Activated CD4-positive, alpha-beta T cell treated with anti-CD3 and anti-CD28 coated beads, Interleukin-2, amount 50 U/mL, for 4 hours (primary cell): ENCODE results near the gene WWOX.
"Not testable (repeated sequence)": the region's sequence is repeated elsewhere in the genome, so short reads cannot be mapped to it uniquely, and the experiment has no call there.

Experiments used
- DNase-seq, 2 experiments: peaks; one replicate each; pipeline ENCODE4 v3.0.0-alpha.2; 2020

The WWOX gene

DNA sequence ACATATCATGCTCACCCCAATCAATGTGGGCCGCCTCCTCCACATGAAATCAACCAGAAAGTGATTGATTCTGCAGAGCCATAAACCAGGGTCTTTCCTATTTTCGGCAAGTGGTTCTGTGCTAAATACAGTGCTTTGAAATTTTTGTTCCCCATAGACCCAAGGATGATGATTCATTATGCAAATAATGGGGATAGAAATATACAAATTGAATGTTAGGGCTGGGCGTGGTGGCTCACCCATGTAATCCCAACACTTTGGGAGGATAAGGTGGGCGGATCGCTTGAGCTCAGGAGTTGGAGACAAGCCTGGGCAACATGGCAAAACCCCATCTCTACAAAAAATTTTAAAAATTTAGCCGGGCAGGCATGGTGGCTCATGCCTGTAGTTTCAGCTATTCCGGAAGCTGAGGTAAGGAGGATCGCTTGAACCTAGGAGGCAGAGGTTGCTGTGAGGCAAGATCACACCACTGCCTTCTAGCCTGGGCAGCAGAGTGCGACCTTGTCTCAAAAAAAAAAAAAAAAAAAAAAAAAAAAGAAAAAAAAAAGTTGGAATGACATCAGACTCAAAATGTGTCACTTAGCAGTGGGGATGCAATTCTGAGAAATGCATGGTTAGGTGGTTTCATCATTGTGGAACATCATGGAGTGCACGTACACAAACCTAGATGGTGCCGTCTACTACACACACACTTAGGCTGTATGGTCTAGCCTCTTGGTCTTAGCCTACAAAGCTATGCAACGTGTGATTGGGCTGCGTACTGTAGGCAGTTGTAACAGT, 919.4 kb downstream of the WWOX start:
- no peak for DNase-seq

DNA sequence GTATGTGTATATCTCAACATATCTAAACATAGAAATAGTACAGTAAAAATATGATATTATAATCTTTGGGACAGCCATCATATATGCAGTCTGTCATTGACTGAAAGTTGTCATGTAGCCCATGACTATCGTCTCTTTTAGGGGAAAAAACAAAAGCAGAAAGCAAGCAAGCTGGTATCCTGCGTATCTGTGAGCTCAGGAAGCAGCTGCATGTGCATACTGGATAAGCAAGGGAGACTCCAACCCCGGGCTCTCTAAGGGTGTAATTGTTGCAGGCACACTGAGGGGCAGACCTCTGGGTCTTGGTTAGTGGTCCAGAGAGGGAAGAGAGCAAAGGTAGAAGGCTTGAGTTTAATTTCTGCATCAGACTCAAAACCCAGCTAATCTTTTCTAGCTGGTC, 920.0 kb downstream of the WWOX start:
- no peak for DNase-seq

DNA sequence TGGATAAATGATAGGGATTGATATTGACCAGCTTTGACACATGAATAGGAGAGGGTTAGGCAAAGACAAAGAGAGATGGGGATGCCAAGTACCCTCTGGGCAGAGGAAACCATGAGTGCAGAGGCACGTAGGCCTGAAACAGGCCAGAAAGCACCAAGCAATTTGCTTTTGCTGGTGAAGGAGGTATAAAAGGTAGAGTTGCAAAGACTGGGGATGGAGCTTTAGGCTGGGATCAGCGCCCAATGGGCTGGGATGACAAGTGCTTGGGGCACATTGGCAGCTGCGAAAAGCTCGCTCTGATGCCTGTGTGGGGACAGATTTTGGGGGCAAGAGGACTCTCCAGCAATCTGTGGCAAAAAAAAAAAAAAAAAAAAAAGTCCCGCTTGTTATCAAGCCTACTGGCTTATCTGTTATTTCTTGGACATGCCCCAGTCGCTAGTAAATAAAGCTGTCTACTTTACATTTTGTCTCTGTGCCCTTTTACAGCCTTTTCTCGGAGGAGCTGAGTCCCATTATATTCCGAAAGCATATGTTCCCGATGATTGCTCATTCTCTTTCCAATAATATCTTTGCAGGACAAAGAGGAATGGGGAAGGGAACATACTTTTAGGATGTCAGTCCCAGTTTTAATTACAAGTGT, 922.7 kb downstream of the WWOX start:
- no peak for DNase-seq

DNA sequence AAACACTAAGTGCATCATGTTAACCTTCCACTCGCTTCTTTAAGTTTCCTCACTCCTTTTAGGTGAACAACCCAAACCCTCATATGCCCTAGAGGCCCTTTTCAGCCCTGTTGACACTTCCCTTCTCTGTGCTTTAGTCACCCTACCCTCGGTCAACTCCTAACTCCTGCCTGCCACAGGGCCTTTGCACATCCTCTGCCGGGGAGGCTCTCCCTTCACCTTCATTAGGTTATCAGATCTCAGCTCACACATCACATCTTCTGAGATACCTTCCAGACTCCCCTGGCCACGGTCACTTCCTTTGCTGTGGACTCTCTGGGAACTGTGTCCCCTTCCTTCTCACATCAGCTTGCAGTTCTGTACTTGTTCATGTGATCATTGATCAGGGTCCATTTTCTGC, 926.7 kb downstream of the WWOX start:
- no peak for DNase-seq

DNA sequence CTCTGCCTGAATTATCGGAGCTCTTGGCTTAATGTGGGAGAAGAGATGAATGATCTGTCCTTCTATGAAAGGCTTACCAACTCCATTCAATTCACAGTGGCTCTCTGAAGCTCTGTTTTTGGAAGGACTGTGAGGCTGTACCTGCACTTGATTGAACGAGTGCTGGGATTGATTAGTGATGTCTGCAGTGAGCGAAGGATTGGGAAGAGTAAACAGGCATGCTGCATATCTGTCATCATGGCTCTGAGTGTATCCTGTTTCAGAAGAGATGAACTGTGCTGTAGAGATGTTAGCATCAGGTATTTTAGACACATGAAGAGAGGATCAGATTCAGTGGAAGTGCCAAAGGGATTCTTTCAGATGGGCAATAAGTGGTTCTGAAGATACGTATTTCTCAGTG, 937.1 kb downstream of the WWOX start:
- no peak for DNase-seq

DNA sequence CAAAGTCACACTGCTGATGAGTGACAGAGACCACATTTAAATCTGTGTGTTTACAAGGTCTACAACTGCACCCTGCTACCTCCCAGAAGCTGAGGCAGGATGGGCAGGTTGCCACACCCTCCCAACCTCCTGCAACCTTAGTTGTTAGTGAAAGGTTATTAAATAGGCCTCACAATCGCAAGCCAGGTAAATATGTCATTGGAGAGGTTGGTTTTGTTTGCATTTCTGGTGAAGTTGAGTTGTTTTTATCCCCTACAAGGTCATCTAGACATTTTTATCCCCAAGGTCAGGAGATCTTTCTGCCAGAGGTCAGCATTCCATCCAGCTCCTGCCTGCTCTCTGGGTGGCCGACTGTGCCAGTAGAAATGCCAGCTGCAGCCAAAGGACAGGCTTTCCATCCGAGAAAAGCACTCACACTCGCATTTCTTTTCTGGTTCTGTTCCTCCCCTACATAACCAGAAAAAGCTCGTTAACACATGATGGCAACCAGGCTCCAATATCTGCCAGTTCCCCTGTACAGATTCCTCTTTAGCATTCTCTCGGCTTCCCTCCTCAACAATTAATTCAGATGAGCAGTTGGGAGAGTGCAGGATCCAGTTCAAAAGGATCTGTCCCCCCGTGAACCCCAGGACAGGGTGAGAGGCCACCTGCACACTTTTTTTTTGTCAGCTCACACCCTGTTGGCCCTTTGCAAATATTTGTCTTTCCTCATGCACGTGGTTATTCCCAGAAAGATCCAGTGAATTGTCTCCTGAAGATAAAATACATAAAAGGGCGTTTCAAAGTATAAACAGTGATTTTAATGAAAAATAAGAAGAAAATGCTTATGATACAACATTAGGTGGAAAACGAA, 938.3 kb downstream of the WWOX start:
- no peak for DNase-seq

DNA sequence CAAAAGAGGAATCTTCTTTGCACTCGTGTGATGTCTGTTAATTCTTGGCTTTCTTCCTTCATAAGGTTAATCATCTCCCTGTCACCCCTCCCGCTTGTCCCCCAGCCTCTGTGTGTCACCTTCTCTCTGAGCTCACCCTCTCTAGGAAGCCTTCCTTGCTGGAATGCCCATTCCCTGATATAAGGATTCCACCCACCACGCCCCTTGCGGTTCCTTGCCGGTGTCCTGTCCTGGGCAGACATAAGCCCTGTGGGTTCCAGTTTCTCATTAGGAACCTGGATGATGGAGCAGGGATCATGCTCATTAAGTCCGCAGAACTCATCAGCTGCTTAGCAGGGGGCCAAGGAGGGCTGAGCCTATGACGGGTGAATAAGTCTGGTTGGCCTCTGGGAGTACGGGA, 941.8 kb downstream of the WWOX start:
- DNase-seq, result no peak

DNA sequence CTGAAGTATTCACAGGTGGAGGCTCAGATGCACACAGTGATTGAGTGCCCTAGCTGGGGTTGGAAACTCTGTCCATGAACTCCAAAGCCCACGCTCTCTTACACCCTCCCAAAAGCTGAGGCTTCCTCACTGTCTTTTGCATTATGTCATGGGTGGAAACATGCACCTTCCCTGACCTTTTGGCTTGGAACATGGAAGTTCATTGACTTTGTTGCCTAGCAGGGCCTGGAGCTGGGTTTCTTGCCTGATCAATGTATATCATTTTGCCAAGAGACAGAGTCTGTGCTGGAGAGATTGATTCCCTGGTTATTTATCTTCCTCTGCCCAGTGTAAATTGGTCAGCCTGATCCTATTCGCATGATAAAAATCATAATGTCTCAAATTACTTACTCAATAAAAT, 942.7 kb downstream of the WWOX start:
- DNase-seq, result no peak

DNA sequence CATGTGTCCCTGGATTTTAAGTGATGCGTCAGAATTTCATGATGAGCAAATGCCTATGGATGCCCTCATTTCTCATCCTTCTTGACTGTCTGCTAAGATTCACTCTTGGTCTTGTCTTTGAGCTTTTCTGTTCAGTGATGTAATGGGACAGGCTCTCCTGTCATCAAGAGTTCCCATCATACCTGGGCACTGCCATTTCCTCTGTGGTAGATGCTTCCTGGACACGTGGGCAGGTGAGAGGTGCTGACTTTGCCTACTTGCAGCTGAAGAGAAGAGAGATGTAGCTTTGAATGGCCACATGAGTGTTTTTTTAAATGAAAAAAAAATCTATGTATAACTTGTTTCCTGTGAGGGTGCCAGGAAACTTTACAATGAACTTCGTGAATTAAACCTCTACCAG, 943.4 kb downstream of the WWOX start:
- peak; percentile 14 to 39 for DNase-seq

DNA sequence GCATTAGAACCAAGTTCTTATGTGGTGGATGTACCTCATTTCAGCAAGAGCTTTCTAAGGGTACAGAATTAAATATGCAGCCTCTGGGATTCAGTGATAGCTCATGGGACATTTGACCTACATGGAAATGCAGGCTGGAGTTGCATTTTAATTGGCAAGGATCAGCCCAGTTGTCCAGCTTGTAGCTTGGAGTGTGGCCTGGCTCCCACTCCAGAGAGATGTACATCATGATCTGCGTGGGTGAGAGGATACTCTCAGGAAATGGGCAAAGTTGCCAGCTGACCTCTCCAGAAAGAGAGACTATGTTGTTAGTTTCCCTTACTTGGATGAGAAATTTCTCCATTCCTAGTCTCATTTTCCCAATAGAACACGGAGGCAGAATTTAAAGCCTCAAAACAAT, 945.7 kb downstream of the WWOX start:
- DNase-seq, result no peak

DNA sequence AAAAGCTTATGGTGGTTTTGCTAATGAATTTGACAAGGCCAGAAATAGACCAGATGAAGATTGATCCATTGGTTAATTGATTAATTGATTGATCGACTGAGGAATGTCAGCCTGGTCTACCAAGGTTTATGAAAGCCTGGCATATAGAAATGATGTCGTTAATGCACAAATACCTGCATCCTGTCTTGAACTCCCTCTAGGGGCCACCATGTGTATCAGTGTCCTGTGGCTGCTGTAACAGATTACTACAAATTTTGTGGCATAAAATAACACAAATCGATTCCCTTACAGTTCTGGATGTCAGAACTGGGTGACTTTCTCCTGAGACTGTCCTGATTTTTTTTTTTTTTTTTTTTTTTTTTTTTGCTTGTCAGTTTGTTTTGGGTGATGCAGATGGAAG, 947.9 kb downstream of the WWOX start:
- no peak for DNase-seq

DNA sequence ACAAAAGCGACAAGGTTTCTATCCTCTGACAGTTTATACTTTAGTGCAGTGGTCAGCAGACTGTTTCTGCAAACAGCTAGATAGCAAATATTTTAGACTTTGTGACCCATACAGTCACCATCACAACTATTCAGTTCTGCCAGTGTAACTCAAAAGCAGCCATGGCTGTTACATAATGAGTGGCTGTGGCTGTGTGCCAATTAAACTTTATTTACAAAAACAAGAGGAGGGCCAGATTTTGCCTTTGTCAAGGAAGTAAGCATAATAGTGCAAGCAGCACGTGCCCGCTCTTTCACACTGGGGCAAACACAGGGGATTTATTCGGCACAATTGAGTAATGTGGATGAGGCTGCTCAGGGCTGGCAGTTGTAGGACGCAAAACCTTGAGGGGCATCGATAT, 949.6 kb downstream of the WWOX start:
- no peak for DNase-seq

DNA sequence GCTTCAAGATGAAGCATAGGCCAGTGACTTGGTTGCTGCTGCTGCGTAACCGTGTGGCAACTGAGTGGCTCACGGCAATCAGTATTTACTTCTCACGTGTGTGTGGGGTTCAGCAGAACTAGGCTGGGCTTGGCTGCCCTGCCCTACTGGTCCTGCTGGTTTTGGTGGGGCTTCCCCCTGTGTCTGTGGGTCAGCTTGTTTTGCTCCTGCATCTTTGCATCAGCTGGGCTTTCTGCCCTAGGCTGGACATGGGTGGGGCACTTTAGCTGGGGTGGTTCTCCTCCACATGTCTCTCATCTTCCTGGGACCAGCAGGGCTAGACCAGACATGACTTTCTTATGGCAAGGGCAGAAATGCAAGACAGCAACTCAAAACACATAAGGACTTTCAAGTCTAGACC, 950.6 kb downstream of the WWOX start:
- no peak for DNase-seq

DNA sequence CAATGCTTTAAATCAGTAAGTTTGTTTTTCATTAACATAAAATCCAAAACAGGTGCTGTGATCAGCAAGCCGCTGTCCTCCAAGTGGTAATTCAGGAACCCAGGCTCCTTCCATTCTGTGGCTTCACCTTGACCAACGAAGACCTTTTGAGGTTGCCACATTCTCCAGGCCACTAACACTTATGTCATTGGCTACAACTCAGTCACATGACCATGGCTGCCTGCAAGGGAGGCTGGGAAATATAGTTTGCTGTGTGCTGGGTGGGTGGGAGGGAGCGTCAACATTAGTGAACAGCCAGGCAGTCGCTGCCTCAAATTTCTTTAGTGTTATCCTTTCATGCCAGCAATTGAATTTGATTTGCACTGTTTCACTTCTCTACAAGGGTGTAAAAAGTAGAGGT, 951.9 kb downstream of the WWOX start:
- DNase-seq, result no peak

DNA sequence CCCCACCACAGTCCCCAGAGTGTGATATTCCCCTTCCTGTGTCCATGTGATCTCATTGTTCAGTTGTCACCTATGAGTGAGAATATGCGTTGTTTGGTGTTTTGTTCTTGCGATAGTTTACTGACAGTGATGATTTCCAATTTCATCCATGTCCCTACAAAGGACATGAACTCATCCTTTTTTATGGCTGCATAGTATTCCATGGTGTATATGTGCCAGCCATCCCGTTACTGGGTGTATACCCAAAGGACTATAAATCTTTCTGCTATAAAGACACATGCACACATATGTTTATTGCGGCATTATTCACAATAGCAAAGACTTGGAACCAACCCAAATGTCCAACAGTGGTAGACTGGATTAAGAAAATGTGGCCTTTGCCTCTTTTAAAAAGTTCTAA, 952.7 kb downstream of the WWOX start:
- not testable (repeated sequence) for DNase-seq

DNA sequence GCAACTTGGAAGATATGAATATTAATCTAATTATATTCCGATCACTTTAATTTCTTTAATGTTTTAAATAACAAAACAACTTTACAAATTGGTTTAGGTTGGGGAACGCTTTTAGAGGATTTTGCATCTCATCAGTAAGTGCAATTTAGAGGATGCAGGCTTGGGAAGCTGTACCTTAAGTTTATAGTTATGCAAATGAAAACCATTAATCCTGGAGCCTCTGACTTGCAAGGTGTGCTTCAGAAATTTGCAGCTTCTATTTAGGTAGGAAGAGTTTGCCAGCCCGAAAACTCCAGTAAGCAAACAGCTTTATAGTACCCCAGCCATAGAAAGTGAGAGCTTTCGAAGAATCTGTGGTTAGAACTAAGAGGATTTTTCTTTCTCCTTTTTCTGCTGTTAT, 954.1 kb downstream of the WWOX start:
- DNase-seq, result no peak

DNA sequence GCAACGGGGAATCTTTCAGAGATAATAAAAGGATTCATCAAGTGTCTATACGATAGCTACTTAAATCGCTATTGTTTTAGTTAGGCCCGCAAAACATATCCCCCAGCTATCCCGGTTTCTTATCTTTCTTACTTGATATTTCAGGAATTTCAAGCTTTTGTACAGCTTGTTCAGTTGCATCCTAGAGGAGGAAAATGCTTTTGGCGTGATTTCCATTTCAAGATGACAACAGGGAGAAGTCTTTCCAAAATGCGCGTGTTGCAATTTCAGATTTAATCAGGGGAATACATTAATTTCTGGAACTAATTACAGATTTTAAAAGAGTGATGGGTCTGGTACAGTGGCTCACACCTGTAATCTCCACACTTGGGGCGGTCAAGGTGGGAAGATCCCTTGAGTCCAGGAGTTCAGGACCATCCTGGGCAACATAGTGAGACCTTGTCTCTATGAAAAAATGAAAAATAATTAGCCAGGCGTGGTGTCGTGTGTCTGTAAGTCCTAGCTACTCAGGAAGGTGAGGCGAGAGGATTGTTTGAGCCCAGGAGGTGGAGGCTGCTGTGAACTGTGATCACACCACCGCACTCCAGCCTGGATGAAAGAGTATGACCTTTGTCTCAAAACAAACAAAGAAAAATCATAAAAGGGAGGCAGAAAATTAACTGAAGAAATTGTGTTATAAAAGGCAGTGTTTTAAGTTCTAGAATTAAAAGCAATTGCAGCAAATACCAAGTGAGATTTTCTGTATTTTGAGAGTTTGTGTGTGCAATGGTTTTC, 954.9 kb downstream of the WWOX start:
- no peak for DNase-seq

DNA sequence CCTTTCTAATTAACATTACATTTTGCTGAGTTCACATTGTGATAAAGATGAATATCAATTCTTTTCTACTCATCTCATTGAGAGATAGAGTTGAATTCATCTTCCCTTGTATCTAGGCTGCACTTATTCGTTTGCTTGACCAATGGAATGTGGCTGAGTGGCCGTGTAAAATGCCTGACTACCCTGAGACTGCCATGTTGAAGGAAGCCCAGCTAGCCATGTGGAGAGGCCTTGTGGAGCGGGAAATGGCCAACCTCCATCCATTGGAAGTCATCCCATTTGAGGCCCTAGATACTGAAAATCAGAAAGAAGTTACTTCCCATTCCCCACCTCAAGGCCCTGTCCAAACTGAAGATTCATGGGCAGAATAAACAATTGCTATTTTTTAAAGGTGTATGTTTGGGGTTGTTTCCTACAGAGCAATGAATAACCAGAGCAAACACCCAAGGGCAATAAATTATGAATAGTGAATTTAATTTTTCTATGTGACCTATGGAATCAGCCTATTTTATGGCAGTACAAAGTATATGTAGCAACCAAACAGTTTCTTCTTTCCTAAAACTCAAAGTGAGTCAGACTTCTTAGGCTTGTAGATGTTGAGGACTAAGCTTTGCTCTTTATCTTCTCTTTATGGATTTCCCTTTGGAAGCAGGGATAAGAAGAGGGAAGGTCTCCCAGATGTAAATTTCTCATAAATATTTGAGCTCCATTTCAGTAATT, 956.0 kb downstream of the WWOX start:
- DNase-seq, result no peak

DNA sequence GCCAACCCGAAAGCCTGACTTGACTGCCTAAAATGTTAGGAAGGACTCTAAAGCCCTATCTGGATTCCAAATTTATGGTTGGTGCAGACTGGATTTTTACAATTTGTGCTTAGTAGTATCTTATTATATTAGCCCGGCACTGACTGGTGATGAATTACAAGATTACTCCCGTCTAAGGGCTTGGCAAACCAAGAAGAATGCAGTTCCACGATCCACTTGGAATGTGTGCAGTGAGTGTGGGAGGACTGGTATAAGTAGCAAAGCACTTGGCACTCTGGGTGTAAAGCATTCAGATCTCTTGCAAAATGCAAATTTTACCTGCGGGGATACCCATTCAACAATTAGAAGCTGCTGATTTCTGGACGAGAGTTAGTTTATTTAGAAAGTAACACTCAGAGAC, 961.7 kb downstream of the WWOX start:
- no peak for DNase-seq

DNA sequence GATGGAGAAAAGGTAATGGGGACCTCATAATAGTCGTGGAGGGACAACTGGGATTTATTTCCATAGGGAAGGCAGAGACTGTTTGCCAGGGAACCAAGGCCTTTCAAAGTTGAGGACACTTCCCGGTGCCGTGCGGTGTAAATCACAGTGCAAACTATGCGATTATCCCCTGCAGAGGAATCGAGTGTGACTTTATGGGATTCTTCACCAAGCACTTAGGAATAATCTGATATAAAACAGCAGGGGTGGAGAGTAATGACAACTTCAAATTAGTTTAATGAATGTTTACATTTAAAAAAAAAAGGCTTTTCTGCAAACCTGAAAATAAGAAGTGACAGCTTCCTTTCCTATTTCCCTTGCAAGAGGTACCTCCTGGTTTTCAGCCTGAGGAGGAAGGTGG, 962.9 kb downstream of the WWOX start:
- no peak for DNase-seq

DNA sequence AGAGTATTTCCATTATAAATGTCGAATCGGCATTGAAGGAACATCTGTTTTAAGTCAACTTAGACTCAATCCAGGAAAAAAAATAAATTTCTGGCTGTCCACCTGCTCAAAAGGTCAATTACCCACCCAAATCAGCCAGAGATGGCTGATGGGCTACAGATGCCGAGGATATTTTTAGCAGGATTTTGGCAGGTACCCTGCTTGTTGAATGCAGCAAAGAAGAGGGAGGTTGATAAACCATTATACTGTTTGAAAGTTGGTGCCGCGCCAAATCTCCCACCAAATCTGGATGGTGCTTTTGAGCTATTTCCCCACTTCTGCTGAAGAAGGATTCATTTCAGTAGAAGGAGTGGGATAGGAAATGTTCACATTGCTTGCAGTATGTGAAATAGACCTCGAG, 963.4 kb downstream of the WWOX start:
- DNase-seq, result no peak

DNA sequence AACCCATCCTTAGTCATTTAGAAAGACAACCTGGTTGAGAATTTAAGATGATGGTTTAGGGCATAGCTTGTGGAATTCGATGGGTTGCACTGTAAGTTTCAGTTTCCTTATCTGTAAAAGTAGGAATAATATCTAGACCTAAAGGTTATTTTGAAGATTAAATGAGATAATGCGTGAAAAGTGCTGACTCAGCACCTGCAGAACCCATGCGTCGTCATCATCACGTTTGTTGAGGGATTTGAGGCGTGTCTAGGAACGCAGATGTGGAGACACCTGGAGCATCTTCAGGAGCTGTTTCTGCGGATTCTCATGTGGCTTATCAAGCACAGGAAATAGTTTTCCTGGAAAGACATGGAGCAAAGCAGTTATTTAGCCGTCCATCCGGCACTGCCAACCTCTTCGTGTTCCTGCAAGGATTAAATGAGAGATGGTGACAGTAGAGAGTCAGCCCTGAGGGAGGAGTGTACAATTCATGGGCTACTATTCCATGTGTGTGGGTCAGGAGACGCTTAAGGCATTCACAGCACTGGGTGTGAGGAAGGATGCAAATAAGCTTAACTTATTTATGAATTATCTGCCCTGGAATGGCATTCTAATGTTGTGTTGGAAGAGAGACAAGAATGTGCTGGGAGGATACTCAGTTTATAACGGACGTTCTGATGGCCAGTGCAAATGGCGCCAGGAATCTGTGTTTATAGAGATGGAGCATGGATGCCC, 965.0 kb downstream of the WWOX start:
- no peak for DNase-seq
